ENCODE results near the gene GABARAP.

The GABARAP gene

GRCh38 chr17:7224661-7225111 lies 17.6 kb downstream of the GABARAP start:
- no peaks in the 10 kb centered on the region for H3K4me1 ChIP-seq (ENCODE audit: low read depth, poor library complexity, severe bottlenecking)
- H2AFZ ChIP-seq (ENCODE audit: low read depth): no peak overlapping the region
- no peak overlapping the region for H3K27ac ChIP-seq
- no peaks in the 10 kb centered on the region for H3K36me3 ChIP-seq (ENCODE audit: insufficient read depth)
- no peak overlapping the region for H3K9ac ChIP-seq
- no peak overlapping the region for H3K4me3 ChIP-seq (IDR thresholded peaks at IDR 0.05; ENCODE audit: insufficient read depth, low read depth, low read length)
- no peaks in the 10 kb centered on the region for H4K20me1 ChIP-seq (ENCODE audit: insufficient read depth)
- H3K27me3 ChIP-seq (ENCODE audit: insufficient read depth, low read depth): no peaks in the 10 kb centered on the region
- H3K79me2 ChIP-seq (ENCODE audit: insufficient read depth, low read depth): no peaks in the 10 kb centered on the region
- H3K4me2 ChIP-seq: no peak overlapping the region
- no peak for TF ChIP-seq CTCF (conservative IDR thresholded peaks at IDR 0.05; ENCODE audit: low read depth, low read length)

GRCh38 chr17:7224110-7224509 lies 18.1 kb downstream of the GABARAP start:
- no peaks in the 10 kb centered on the region for H3K79me2 ChIP-seq (ENCODE audit: insufficient read depth, low read depth)
- no peak overlapping the region for H3K9ac ChIP-seq
- no peaks in the 10 kb centered on the region for H3K27me3 ChIP-seq (ENCODE audit: insufficient read depth, low read depth)
- no peak overlapping the region for H3K4me3 ChIP-seq (IDR thresholded peaks at IDR 0.05; ENCODE audit: insufficient read depth, low read depth, low read length)
- no peaks in the 10 kb centered on the region for H3K4me1 ChIP-seq (ENCODE audit: low read depth, poor library complexity, severe bottlenecking)
- no peak for TF ChIP-seq CTCF (conservative IDR thresholded peaks at IDR 0.05; ENCODE audit: low read depth, low read length)
- no peak overlapping the region for H2AFZ ChIP-seq (ENCODE audit: low read depth)
- no peaks in the 10 kb centered on the region for H4K20me1 ChIP-seq (ENCODE audit: insufficient read depth)
- H3K36me3 ChIP-seq (ENCODE audit: insufficient read depth): no peaks in the 10 kb centered on the region
- no peak overlapping the region for H3K27ac ChIP-seq
- H3K4me2 ChIP-seq: no peak overlapping the region

- Histone ChIP-seq H3K27ac (no peak overlapping the region), H3K4me3 (IDR thresholded peaks at IDR 0.05; ENCODE audit: insufficient read depth, low read depth, low read length) (no peak overlapping the region), H3K9ac (no peak overlapping the region), H3K27me3 (ENCODE audit: insufficient read depth, low read depth) (no peaks in the 10 kb centered on the region), H3K4me2 (no peak overlapping the region), H2AFZ (ENCODE audit: low read depth) (no peak overlapping the region), H3K4me1 (ENCODE audit: low read depth, poor library complexity, severe bottlenecking) (no peaks in the 10 kb centered on the region), H3K79me2 (ENCODE audit: insufficient read depth, low read depth) (no peaks in the 10 kb centered on the region), H4K20me1 (ENCODE audit: insufficient read depth) (no peaks in the 10 kb centered on the region), H3K36me3 (ENCODE audit: insufficient read depth) (no peaks in the 10 kb centered on the region)
- no peak for TF ChIP-seq CTCF (conservative IDR thresholded peaks at IDR 0.05; ENCODE audit: low read depth, low read length)
Measured at GRCh38 chr17:7223375-7223774, 18.9 kb downstream of the GABARAP start.

GRCh38 chr17:7222972-7223292 lies 19.3 kb downstream of the GABARAP start:
- Histone ChIP-seq H4K20me1 (ENCODE audit: insufficient read depth) (no peaks in the 10 kb centered on the region), H3K36me3 (ENCODE audit: insufficient read depth) (no peaks in the 10 kb centered on the region)

More at GRCh38 chr17:7222972-7223292, 19.3 kb downstream of the GABARAP start:
- Histone ChIP-seq H3K4me1 (ENCODE audit: low read depth, poor library complexity, severe bottlenecking) (no peaks in the 10 kb centered on the region), H3K4me2 (no peak overlapping the region), H3K27me3 (ENCODE audit: insufficient read depth, low read depth) (no peaks in the 10 kb centered on the region), H3K27ac (no peak overlapping the region), H3K79me2 (ENCODE audit: insufficient read depth, low read depth) (no peaks in the 10 kb centered on the region), H2AFZ (ENCODE audit: low read depth) (no peak overlapping the region), H3K9ac (no peak overlapping the region), H3K4me3 (IDR thresholded peaks at IDR 0.05; ENCODE audit: insufficient read depth, low read depth, low read length) (no peak overlapping the region)
- TF ChIP-seq CTCF (conservative IDR thresholded peaks at IDR 0.05; ENCODE audit: low read depth, low read length): no peak
